ENCODE data around the gene GFRA4.

The GFRA4 gene

GRCh38 chr20:3678856-3679720 is 15.9 kb upstream of the GFRA4 start:
- no peak for TF ChIP-seq CTCF (IDR thresholded peaks at IDR 0.05; ENCODE audit: low read depth, low read length)
- no peak for DNase-seq (ENCODE audit: extremely low read depth, low read depth)

DNA sequence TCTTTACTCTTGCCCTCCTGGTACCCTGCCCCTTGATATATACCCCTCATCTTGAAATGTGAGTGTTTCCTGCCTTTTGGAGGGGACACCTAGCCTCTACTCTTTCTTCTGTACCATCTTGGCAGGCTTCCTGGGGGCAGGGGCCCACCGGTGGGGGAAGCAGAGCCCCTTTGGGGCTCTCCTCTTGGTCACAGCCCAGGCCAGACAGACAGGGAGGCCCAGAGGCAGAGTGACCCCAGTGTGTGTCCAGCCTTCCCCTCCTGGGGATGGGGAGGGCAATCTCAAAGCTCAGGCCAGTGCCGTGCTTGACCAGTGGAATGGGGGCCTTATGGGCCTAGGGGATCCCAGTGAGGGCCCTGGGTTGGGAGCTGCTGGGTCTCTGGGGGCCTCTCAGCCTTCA is 15.0 kb upstream of the GFRA4 start:
- no peak for TF ChIP-seq CTCF (IDR thresholded peaks at IDR 0.05; ENCODE audit: low read depth, low read length)
- no peak for DNase-seq (ENCODE audit: extremely low read depth, low read depth)

DNA sequence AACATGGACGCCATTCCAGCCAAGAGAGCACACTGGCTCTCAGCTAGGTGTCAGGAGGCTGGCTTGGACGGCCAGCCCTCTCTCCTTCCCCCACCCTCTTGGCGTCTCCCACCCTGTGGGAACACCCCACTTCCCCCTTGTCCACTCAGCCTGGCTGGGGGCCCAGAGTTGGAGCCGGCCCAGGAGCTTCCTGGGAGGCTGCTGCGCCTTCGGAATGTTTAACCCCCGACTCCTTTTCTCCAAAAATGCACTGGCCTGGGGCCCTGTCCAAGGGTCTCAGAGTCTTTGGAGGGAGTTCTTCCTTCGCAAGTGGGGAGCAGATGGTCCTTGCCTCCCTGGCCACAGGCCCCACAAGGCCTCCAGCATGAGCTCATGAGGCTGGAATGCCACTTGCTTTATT is 14.5 kb upstream of the GFRA4 start:
- TF ChIP-seq CTCF (IDR thresholded peaks at IDR 0.05; ENCODE audit: low read depth, low read length), result no peak
- no peak for DNase-seq (ENCODE audit: extremely low read depth, low read depth)

GRCh38 chr20:3674995-3675900 is 12.0 kb upstream of the GFRA4 start:
- TF ChIP-seq CTCF (IDR thresholded peaks at IDR 0.05; ENCODE audit: low read depth, low read length), result no peak
- DNase-seq (ENCODE audit: extremely low read depth, low read depth), result no peak

GRCh38 chr20:3674447-3674846 is 11.2 kb upstream of the GFRA4 start:
- TF ChIP-seq CTCF (IDR thresholded peaks at IDR 0.05; ENCODE audit: low read depth, low read length), result no peak
- DNase-seq (ENCODE audit: extremely low read depth, low read depth), result no peak

DNA sequence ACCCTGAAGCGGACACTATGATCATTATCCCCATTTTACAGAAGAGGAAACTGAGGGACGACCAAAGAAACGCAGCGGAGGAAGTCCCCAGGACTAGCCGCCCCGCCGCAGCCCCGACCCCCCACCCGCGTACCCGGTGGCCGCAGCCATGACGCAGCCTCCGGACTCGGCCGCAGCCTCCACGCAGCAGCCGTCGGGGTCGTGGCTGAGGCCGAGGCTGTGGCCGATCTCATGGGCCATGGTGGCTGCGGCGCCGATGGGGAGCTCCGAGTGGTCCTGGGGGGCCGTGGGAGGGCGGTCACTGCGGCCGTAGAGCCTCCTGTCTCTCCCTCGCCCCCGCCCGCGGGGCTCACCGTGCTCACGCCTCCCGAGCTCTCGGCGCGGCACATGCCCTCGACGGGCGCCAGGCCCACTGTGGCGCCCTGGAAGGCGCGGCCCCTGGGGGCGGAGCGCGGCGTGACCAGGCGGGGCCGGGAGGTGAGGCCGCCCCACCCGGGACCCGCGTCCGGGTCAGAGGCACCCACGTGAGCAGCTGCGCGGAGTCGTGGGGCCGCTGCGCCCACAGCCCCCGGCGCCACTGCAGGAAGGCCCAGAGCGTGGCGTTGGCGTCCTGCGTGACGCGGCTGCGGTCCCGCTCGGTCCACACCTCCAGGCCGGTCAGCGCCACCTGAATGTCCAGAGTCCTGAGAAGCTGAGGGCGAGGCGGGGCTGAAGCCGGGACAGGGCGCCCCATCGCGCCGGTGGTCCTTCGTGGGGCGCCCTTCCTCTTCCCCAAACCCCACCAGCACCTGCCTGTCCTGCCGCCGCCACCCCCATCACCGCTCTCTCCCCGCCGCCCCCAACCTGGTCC is 10.2 kb upstream of the GFRA4 start:
- DNase-seq (ENCODE audit: extremely low read depth, low read depth), result no peak

More for the DNA sequence above, 10.2 kb upstream of the GFRA4 start:
- no peak for TF ChIP-seq CTCF (IDR thresholded peaks at IDR 0.05; ENCODE audit: low read depth, low read length)

Measured in AG09319 (cell line).